GM15510 (cell line): ENCODE data around the gene CAMSAP1.

ENCODE experiments used
- POLR2A ChIP-seq: IDR thresholded peaks from 3 replicates; pipeline ENCODE4 v1.6.1; 2011; ENCODE audit warnings: borderline replicate concordance; ENCODE audit not compliant: insufficient read length; ENCODE audit errors: extremely low read depth

Gene CAMSAP1

DNA sequence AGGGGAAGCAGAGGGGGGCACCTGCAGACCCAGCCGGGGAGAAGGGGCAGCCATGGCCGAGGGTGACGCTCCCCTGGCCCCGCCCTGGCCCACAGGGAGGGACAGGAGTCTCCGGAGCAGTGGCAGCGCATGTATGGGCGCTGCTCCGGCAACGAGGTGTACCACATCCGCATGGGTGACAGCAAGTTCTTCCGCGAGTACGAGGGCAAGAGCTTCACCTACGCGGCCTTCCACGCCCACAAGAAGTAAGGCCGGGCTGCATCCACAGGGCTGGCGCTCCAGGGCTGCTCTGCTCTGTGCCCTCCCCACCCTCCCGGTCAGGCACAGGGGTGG lies 137.2 kb downstream of the CAMSAP1 start:
- TF ChIP-seq POLR2A = no peak

DNA sequence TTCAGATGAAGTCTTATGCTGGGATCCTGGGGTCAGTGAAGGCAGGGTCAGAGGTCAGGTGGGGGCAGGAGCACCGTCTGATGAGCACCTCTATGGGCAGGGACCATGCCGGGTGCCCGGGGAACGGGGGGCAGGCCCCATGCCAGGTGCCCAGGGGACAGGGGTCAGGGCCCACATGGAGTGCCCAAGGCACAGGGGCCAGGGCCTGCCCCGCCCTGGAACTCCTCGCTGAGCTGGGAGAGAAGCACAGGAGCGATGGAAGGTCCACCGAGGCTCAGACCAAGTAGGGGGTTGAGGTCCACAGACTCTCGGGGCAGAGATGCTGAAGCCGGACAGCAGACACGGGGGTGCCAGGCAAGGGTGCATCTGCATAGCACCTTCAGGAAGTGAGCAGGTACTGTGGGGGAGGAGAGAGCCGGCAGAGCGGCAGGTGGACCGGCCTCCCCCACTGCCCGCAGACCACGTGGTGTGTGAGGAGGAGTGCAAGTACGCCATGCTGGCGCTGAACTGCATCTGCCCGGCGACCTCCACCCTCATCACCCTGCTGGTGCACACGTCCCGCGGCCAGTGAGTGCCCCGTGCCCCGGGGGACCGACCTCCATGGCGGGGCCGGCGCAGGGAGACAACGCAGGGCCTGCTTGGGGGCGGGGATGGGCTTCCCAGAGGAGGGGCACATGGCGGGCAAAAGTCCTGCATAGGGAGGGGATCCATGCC lies 137.7 kb downstream of the CAMSAP1 start:
- no peak for TF ChIP-seq POLR2A

- no peak for TF ChIP-seq POLR2A
Observed at GRCh38 chr9:135768516-135769218, 138.7 kb downstream of the CAMSAP1 start.

DNA sequence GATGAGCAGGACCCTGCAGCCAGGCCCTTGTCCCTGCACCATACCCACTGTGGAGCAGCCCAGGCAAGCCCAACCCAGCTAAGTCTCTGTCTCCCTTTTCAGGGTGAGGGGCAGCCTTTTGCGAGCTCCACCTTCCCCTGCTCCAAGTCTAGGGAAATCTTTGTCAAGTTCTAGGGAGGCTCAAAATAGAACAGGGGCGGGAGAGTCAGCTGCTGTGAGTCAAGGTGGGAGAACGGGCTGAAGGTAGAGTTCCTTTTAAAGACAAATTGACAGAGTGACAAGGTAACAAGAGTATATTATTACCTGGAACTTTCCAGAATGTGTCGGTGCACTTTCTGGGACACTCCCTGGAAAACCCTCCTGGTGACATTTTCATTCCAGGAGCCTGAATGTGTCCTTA lies 140.6 kb downstream of the CAMSAP1 start:
- no peak for TF ChIP-seq POLR2A

DNA sequence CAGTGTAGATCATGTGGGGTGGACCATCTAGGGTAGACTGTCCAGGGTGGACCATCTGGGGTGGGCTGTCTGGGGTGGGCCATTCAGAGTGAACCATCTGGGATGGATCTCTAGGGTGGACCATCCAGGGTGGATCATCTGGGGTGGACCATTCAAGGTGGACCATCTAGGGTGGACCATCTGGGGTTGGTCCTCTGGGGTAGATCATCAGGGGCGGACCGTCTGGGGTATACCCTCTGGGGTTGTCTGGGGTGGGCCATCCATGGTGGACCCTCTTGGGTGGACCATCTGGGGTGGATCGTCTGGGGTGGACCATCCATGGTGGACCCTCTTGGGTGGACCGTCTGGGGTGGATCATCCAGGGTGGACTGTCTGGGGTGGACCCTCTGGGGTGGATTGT lies 141.1 kb downstream of the CAMSAP1 start:
- no peak for TF ChIP-seq POLR2A

DNA sequence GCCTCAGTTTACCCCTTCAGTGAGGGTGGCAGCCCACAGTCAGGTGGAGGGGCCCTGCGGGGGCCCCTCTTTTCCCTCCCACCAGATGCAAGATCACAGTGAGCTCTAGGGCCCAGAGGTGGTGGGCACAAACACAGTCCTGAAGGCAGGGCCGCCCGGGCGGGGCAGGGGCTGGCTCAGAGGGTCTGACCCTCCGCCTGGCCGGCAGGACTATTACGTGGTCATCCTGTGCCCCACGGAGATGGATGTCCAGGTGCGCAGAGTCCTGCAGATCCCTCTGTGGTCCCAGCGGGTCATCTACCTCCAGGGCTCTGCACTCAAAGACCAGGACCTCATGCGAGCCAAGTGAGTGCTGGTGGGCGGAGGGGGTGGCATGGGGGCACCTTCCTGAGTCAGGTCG lies 141.9 kb downstream of the CAMSAP1 start:
- TF ChIP-seq POLR2A = no peak

GRCh38 chr9:135764731-135765130 lies 142.6 kb downstream of the CAMSAP1 start:
- no peak for TF ChIP-seq POLR2A

DNA sequence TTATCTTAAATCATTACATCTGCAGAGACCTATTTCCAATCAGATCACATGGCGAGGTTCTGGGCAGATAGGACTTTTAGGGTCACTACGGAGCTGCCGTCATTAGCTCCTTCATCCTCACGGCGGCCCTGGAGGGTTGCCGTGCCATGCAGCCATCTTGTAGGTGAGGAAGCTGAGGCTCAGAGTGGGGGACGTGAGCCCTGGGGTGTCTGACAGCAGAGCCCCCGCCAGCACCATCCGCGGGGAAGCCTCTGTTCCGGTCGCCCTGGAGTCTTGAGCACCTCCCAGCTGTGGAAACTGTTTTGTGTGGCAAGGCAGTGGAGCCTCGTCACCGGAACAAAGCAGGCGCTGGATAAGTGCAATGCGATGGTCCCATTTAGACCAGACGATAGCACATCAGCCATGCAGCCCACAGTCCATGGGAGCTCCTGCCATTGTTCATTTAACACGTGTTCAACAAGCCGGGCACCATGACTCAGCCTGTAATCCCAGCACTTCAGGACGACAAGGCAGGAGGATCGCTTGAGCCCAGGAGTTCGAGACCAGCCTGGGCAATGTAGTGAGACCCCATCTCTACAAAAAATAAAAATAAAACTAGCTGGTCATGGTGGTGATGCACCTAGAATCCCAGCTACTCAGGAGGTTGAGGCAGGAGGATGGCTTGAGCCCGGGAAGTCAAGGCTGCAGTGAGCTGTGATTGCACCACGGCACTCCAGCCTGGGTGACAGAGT lies 143.5 kb downstream of the CAMSAP1 start:
- TF ChIP-seq POLR2A = no peak

DNA sequence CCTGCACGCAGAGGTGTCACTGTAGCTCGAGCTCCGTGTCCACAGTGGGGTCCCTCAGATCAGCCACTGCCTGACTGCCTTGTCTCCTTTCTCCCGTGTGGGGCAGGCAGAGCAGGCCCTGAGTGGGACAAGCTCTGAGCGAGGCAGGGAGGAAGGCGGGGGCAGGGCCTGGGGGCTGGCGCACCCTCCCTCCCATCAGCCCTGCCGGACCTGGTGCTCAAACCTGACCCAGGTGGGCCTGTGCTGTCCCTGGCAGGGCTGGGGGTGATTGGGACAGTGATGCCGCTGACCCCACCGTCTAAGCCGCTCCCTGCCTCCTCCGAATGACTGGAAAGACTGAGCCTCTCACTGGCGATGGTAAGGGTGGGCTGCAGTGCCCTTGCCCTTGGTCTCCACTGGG lies 144.4 kb downstream of the CAMSAP1 start:
- TF ChIP-seq POLR2A = no peak

- no peak for TF ChIP-seq POLR2A
Observed at GRCh38 chr9:135761845-135762168, 145.5 kb downstream of the CAMSAP1 start.

DNA sequence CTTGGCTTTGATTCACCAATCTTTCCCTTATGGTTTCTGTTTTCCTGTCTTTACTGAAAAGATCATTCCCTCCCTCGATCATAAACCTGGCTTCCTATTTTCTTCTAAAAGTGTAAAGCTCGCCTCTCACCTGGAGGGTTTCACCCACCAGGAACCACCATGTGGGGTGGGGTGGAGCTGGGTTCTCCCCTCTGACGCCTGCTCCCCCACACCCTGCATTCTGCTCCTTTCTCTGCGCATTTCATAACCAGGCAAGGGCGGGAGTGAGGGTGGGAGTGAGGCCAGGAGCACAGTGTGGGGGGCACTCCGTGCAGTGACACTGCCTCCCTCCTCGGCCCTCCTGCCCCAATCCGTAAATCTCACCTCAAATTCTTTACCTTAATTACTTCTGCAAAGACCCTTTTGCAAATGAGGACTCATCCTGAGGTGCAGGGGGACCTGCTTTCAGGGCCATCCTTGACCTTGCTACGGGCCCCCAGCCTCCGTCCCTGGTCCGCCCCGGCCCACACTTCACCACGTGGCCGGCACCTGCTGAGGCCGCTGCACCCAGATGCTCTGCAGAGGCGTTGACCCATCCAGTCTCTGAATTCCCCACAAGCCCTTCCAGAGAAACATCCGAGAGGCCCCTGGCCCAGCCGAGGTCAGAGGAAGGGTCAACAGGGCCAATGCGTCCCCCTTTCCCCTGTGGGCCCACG lies 146.0 kb downstream of the CAMSAP1 start:
- TF ChIP-seq POLR2A = no peak

DNA sequence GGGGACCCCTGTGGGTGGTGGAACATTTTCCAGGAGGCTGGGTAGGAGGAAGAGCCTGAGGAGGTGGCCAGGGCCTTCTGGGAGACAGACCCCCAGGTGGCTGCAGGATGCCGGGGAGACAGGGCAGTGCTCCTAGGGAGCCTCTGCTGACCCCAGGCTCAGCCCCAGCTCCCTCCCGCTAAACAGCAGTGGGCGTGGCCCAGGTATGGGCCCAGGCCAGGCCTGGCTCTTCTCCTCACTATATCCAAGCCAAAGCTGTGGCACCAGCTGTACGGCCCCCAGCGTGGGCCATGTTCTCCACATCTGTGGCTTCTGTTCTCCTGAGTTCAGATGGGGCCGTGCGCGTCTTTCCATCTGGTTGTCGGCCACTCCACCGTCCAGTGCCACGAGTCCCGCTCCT lies 146.9 kb downstream of the CAMSAP1 start:
- TF ChIP-seq POLR2A = no peak

GRCh38 chr9:135759676-135760300 lies 147.6 kb downstream of the CAMSAP1 start:
- no peak for TF ChIP-seq POLR2A

DNA sequence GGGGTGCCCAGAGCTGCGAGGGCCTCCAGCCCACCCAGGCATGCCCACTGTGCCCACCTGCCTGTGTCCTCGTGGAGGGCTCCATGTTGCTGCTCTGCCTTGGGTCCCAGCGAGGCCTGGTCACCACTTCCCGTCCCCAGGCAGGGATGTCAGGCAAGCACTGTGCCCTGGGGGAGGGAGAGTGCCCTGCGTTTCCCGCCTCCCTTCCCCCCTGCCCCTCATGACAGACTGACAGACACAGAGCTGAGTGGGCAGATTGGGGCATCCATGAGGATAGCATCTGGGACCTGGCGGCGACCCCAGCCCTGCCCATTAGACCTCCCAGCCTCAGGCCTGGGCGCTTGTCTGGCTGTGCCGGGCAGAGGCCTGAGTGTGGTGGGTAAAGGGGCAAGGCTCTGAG lies 148.5 kb downstream of the CAMSAP1 start:
- no peak for TF ChIP-seq POLR2A
